Panc1 (cell line): ENCODE measurements around the gene BHLHE23.

ENCODE experiments used
- CTCF ChIP-seq: fragments of 450-650 bp; IDR thresholded peaks from 2 replicates; pipeline ENCODE4 v1.5.1; 2017; ENCODE audit warnings: mild to moderate bottlenecking
- TF ChIP-seq, protein P1 (sequence below), 2 experiments: IDR thresholded peaks; 2 replicates each; pipeline ENCODE4 v1.6.1; 2011 to 2012; ENCODE audit warnings: low read depth in 2 of 2, control low read depth in 1 of 2, low read length in 1 of 2, mild to moderate bottlenecking in 1 of 2, moderate library complexity in 1 of 2; ENCODE audit not compliant: insufficient read depth in 1 of 2

DNA sequence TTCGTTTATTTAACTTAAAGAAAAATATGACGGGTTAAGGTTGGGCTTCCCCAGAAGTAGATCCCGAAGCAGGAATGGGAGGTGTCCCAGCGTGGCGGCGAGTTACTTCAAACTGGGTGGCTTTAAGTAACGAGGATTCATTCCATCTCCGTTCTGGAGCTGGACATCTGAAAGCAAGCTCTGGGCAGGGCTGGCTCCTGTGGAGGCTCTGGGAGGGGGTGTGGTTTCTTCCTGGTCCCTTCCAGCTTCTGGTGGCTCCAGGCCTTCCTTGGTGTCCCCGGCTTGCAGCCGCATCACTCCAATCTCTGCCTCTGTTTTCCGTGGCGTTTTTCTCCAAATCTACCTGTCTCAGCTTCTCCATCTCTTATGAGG is 47.3 kb upstream of the BHLHE23 start:
- TF ChIP-seq CTCF, result no peak
- TF ChIP-seq, protein P1, sequence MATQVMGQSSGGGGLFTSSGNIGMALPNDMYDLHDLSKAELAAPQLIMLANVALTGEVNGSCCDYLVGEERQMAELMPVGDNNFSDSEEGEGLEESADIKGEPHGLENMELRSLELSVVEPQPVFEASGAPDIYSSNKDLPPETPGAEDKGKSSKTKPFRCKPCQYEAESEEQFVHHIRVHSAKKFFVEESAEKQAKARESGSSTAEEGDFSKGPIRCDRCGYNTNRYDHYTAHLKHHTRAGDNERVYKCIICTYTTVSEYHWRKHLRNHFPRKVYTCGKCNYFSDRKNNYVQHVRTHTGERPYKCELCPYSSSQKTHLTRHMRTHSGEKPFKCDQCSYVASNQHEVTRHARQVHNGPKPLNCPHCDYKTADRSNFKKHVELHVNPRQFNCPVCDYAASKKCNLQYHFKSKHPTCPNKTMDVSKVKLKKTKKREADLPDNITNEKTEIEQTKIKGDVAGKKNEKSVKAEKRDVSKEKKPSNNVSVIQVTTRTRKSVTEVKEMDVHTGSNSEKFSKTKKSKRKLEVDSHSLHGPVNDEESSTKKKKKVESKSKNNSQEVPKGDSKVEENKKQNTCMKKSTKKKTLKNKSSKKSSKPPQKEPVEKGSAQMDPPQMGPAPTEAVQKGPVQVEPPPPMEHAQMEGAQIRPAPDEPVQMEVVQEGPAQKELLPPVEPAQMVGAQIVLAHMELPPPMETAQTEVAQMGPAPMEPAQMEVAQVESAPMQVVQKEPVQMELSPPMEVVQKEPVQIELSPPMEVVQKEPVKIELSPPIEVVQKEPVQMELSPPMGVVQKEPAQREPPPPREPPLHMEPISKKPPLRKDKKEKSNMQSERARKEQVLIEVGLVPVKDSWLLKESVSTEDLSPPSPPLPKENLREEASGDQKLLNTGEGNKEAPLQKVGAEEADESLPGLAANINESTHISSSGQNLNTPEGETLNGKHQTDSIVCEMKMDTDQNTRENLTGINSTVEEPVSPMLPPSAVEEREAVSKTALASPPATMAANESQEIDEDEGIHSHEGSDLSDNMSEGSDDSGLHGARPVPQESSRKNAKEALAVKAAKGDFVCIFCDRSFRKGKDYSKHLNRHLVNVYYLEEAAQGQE (IDR thresholded peaks at IDR 0.05; ENCODE audit: insufficient read depth in 1 of 2, low read depth in 2 of 2, low read length in 1 of 2), result no peak
